WTC11 (cell line): ENCODE results near the gene NPR3. TPM values are rescaled to one million over a fixed set of nuclear protein-coding genes. Genes with fewer than 3 reads are reported as not detected.

ENCODE experiments used
- ATAC-seq: fragments of 200-7000 bp; cut with Tn5 transposase; 2 replicates; pipeline ENCODE4 v1.10.0; 2021; ENCODE audit warnings: mild to moderate bottlenecking, moderate library complexity
- CTCF ChIA-PET: fragments of 300-600 bp; sonication (Branson Sonifier 250); formaldehyde crosslinking; loops from one replicate; lab custom pipeline; 2021; ENCODE audit warnings: antibody characterized with exemption; lab: Charles Lee
- POLR2A ChIA-PET: fragments of 350-600 bp; sonication (Branson Sonifier 250); formaldehyde crosslinking; loops from one replicate; lab custom pipeline; 2021; ENCODE audit warnings: antibody characterized with exemption; lab: Charles Lee
- DNase-seq: peaks from one replicate; pipeline ENCODE4 v3.0.0; 2021; ENCODE audit warnings: low spot score
- H3K27ac Mint-ChIP-seq: 2 replicates; pipeline ENCODE4 v1.8.0; 2021; ENCODE audit warnings: mixed read lengths
- H3K27me3 Mint-ChIP-seq: 2 replicates; pipeline ENCODE4 v1.8.0; 2021; ENCODE audit warnings: low read depth, mild to moderate bottlenecking, moderate library complexity, mixed read lengths
- H3K36me3 Mint-ChIP-seq: 2 replicates; pipeline ENCODE4 v1.8.0; 2021; ENCODE audit warnings: mixed read lengths
- H3K4me1 Mint-ChIP-seq: 2 replicates; pipeline ENCODE4 v1.8.0; 2022; ENCODE audit warnings: mixed read lengths
- H3K4me3 Mint-ChIP-seq: 2 replicates; pipeline ENCODE4 v1.8.0; 2021; ENCODE audit warnings: mild to moderate bottlenecking, moderate library complexity, mixed read lengths
- H3K9me3 Mint-ChIP-seq: 2 replicates; pipeline ENCODE4 v1.8.0; 2021; ENCODE audit warnings: mixed read lengths
- ATF1 ChIP-seq: sonication (generic); formaldehyde crosslinking; IDR thresholded peaks from 2 replicates; pipeline ENCODE4 v1.8.1; 2023; ENCODE audit warnings: mild to moderate bottlenecking, moderate library complexity, missing genetic modification reagents
- EMX1 ChIP-seq: fragments of 250-450 bp; sonication (Bioruptor Pico); IDR thresholded peaks from 2 replicates; pipeline ENCODE4 v1.8.0; 2021; ENCODE audit warnings: mild to moderate bottlenecking
- ESRRA ChIP-seq: sonication (generic); formaldehyde crosslinking; IDR thresholded peaks from 2 replicates; pipeline ENCODE4 v1.8.1; 2022; ENCODE audit warnings: mild to moderate bottlenecking, missing genetic modification reagents, borderline replicate concordance
- MYBL2 ChIP-seq: sonication (generic); formaldehyde crosslinking; IDR thresholded peaks from 2 replicates; pipeline ENCODE4 v1.8.1; 2023; ENCODE audit warnings: mild to moderate bottlenecking, moderate library complexity, missing genetic modification reagents
- PRRX2 ChIP-seq: fragments of 250-450 bp; sonication (Bioruptor Pico); IDR thresholded peaks from 2 replicates; pipeline ENCODE4 v1.8.0; 2021; ENCODE audit warnings: mild to moderate bottlenecking
- SOX15 ChIP-seq: fragments of 250-450 bp; sonication (Bioruptor Pico); IDR thresholded peaks from 2 replicates; pipeline ENCODE4 v1.9.0; 2021; ENCODE audit warnings: mild to moderate bottlenecking
- TEAD1 ChIP-seq: sonication (generic); formaldehyde crosslinking; IDR thresholded peaks from 2 replicates; pipeline ENCODE4 v1.8.0; 2022; ENCODE audit warnings: mild to moderate bottlenecking, missing genetic modification reagents
- ZNF219 ChIP-seq: sonication (generic); formaldehyde crosslinking; IDR thresholded peaks from 2 replicates; pipeline ENCODE4 v1.8.0; 2023; ENCODE audit warnings: missing genetic modification reagents, mild to moderate bottlenecking, borderline replicate concordance
- ZNF317 ChIP-seq: sonication (generic); formaldehyde crosslinking; IDR thresholded peaks from 2 replicates; pipeline ENCODE4 v1.8.1; 2023; ENCODE audit warnings: low read depth, mild to moderate bottlenecking, moderate library complexity, missing genetic modification reagents, borderline replicate concordance
- ZNF671 ChIP-seq: fragments of 250-450 bp; sonication (Bioruptor Pico); IDR thresholded peaks from 2 replicates; pipeline ENCODE4 v1.8.0; 2021; ENCODE audit warnings: mild to moderate bottlenecking
- total RNA-seq: library from RNA; stranded (reverse); gene quantifications from 3 replicates; pipeline ENCODE4 v1.2.3, GENCODE V29; 2021
- TF ChIP-seq, protein P1 (sequence below): sonication (generic); formaldehyde crosslinking; IDR thresholded peaks from 2 replicates; pipeline ENCODE4 v1.8.1; 2022; ENCODE audit warnings: mild to moderate bottlenecking, moderate library complexity, missing genetic modification reagents
- TF ChIP-seq, protein P2 (sequence below): sonication (generic); formaldehyde crosslinking; conservative IDR thresholded peaks from 2 replicates; pipeline ENCODE4 v1.8.1; 2022; ENCODE audit warnings: mild to moderate bottlenecking, missing genetic modification reagents
- TF ChIP-seq, protein P3 (sequence below): sonication (generic); formaldehyde crosslinking; IDR thresholded peaks from 2 replicates; pipeline ENCODE4 v1.8.1; 2022; ENCODE audit warnings: missing genetic modification reagents, borderline replicate concordance
- TF ChIP-seq, protein P4 (sequence below): sonication (generic); formaldehyde crosslinking; IDR thresholded peaks from 2 replicates; pipeline ENCODE4 v1.8.1; 2023; ENCODE audit warnings: mild to moderate bottlenecking, missing genetic modification reagents
- TF ChIP-seq, protein P5 (sequence below): sonication (generic); formaldehyde crosslinking; IDR thresholded peaks from 2 replicates; pipeline ENCODE4 v1.8.1; 2023; ENCODE audit warnings: mild to moderate bottlenecking, missing genetic modification reagents, borderline replicate concordance
- TF ChIP-seq, protein P6 (sequence below): sonication (generic); formaldehyde crosslinking; IDR thresholded peaks from 2 replicates; pipeline ENCODE4 v1.8.0; 2023; ENCODE audit warnings: missing genetic modification reagents

The NPR3 gene
- total RNA-seq, 1 experiment from 2014 or later, result 0.09 TPM

DNA sequence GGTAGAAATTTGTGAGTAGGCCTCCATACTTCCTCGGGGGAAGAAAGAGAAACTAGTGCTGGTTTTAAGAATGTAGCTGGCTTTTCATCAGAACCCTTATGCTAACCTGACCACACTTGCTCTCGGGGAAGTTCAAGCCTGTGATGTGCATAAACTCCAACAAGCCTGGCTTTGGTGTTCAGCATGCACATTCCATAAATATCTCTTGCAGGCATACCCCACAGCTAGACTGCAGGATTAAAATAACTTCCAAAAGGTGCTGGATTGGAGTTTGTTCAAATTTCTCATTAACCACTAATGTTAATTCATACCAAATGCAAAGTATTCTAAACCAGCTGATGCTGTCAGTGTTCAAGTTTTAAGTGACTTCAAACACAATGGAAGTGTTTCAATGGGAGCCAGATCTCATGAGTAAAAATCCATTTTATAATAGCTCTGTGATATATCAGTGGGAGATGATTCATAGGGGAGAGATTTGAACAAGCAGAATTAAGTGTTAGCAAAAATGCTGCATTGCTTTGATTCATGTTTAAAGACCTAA, 79.4 kb downstream of the NPR3 start:
- Mint-ChIP-seq H3K4me1 (peaks cover 32% of the 10 kb centered on the region), H3K36me3 (no peaks in the 10 kb centered on the region), H3K4me3 (no peak overlapping the region), H3K27me3 (peaks cover 34% of the 10 kb centered on the region), H3K9me3 (peaks cover 4% of the 10 kb centered on the region; the same call in 1 of the 2 replicates), H3K27ac (no peak overlapping the region)
- DNase-seq (no peak), ATAC-seq (no peak)
- TF ChIP-seq EMX1 (CRISPR knock-in tag), result no peak
- TF ChIP-seq, protein P1, sequence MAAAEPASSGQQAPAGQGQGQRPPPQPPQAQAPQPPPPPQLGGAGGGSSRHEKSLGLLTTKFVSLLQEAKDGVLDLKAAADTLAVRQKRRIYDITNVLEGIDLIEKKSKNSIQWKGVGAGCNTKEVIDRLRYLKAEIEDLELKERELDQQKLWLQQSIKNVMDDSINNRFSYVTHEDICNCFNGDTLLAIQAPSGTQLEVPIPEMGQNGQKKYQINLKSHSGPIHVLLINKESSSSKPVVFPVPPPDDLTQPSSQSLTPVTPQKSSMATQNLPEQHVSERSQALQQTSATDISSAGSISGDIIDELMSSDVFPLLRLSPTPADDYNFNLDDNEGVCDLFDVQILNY (CRISPR knock-in tag), result no peak
- TF ChIP-seq, protein P2, sequence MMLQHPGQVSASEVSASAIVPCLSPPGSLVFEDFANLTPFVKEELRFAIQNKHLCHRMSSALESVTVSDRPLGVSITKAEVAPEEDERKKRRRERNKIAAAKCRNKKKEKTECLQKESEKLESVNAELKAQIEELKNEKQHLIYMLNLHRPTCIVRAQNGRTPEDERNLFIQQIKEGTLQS (CRISPR knock-in tag), result no peak
- ChIA-PET POLR2A (no interaction called here), CTCF (interaction anchor here (1.3 kb wide), 1 partner anchor 62 kb away, joined by 4 read pairs; no protein-coding TSS in a partner anchor)

DNA sequence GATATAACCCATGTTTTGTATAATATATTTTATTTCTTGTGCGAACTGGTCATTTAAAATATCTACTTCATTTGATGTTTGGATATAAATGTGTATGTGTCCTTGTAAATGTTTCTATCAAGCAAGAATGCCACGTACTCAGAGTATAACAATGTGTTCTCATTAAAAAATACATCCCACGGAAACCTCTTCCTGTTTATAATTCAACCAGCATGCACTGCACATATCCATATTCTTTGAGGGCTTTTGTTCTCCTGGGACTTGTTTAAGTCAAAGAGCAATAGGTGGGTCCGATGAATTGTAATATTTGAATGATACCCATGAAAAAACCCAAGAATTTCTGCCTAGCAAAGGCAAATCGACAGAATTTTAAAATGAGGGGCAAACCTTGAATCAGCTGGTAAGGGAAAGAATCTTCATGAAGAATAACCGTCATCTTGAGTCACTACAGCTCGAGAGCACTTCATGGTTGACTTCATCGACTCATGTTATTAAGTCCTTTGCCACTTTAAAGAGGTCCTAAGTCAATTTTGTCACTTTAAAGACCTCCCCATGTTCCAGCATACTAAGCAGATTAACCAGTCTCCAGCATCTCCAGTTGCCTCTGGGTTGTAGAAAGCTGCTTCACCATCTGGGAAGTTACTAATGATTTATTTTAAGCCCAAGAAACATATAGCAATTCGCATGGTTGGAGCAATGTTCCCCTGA, 80.6 kb downstream of the NPR3 start:
- peaks cover 33% of the 10 kb centered on the region for H3K27me3 Mint-ChIP-seq
- peaks cover 4% of the 10 kb centered on the region; the same call in 1 of the 2 replicates for H3K9me3 Mint-ChIP-seq
- CTCF ChIA-PET, result no interaction called here
- H3K4me1 Mint-ChIP-seq, result peaks cover 22% of the 10 kb centered on the region
- ATAC-seq, result no peak
- TF ChIP-seq ATF1 (CRISPR knock-in tag), result no peak
- no peak for TF ChIP-seq EMX1 (CRISPR knock-in tag)
- no peak for TF ChIP-seq PRRX2 (CRISPR knock-in tag)
- no peak for TF ChIP-seq ZNF671 (CRISPR knock-in tag)
- H3K4me3 Mint-ChIP-seq, result no peak overlapping the region
- no peaks in the 10 kb centered on the region for H3K36me3 Mint-ChIP-seq
- no peak overlapping the region for H3K27ac Mint-ChIP-seq
- DNase-seq, result no peak
- POLR2A ChIA-PET, result no interaction called here

DNA sequence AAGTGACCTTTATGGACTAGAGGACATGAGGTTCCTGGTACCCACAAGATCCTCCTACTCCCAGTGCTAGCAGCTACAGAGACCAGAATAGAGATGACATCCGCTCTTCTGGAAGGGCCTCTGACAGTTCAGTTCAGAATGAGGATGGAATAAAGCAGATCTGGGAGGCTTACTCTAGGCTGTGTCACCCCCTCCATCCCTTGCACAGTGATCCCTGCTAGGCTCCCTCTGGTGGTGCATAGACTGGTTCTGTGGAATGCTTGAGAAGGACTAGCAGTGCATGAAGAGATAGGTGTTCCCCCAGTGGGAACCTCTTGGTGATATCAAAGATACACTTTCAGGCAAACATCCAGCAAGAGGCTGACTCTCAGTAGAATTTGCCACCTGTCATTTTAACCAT, 83.0 kb downstream of the NPR3 start:
- no peaks in the 10 kb centered on the region for H3K4me1 Mint-ChIP-seq
- H3K9me3 Mint-ChIP-seq, result peaks cover 4% of the 10 kb centered on the region; the same call in 1 of the 2 replicates
- H3K4me3 Mint-ChIP-seq, result no peak overlapping the region
- ATAC-seq, result peak; percentile 71
- no peak for DNase-seq
- H3K27ac Mint-ChIP-seq, result no peak overlapping the region
- CTCF ChIA-PET, result no interaction called here
- no peaks in the 10 kb centered on the region for H3K36me3 Mint-ChIP-seq
- H3K27me3 Mint-ChIP-seq, result peaks cover 25% of the 10 kb centered on the region
- TF ChIP-seq SOX15 (CRISPR knock-in tag) (no peak), ZNF219 (CRISPR knock-in tag) (no peak)
- TF ChIP-seq, protein P3, sequence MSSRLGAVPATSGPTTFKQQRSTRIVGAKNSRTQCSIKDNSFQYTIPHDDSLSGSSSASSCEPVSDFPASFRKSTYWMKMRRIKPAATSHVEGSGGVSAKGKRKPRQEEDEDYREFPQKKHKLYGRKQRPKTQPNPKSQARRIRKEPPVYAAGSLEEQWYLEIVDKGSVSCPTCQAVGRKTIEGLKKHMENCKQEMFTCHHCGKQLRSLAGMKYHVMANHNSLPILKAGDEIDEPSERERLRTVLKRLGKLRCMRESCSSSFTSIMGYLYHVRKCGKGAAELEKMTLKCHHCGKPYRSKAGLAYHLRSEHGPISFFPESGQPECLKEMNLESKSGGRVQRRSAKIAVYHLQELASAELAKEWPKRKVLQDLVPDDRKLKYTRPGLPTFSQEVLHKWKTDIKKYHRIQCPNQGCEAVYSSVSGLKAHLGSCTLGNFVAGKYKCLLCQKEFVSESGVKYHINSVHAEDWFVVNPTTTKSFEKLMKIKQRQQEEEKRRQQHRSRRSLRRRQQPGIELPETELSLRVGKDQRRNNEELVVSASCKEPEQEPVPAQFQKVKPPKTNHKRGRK (CRISPR knock-in tag), result no peak
- POLR2A ChIA-PET, result interaction anchor here (1.1 kb wide), 1 partner anchor 23 kb away, joined by 3 read pairs; no protein-coding TSS in a partner anchor

DNA sequence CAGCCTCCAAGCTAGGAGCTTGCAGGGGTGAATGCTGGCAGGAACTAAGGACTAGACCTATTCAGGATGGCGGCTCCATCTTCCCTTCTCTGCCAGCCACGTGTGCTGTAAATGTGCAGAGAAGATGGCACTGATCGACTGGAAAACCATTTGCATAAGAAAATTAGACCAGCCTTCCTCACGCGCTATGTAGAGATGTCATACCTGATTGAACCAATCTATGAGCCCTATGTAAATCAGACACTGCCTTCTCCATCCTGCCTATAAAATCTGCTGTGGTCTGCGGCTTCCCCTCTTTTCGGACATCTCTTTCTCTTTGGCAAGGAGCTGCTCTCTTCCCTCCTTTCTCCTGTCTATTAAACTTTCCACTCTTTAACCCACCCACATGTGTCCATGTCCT, 91.6 kb downstream of the NPR3 start:
- peaks cover 7% of the 10 kb centered on the region for H3K27me3 Mint-ChIP-seq
- H3K36me3 Mint-ChIP-seq, result peaks cover 5% of the 10 kb centered on the region; the same call in 1 of the 2 replicates
- CTCF ChIA-PET, result no interaction called here
- DNase-seq, result no peak
- no peaks in the 10 kb centered on the region for H3K4me1 Mint-ChIP-seq
- peaks cover 42% of the 10 kb centered on the region for H3K9me3 Mint-ChIP-seq
- POLR2A ChIA-PET, result no interaction called here
- ATAC-seq, result no peak
- no peak overlapping the region for H3K27ac Mint-ChIP-seq
- H3K4me3 Mint-ChIP-seq, result no peak overlapping the region
- TF ChIP-seq, protein P4, sequence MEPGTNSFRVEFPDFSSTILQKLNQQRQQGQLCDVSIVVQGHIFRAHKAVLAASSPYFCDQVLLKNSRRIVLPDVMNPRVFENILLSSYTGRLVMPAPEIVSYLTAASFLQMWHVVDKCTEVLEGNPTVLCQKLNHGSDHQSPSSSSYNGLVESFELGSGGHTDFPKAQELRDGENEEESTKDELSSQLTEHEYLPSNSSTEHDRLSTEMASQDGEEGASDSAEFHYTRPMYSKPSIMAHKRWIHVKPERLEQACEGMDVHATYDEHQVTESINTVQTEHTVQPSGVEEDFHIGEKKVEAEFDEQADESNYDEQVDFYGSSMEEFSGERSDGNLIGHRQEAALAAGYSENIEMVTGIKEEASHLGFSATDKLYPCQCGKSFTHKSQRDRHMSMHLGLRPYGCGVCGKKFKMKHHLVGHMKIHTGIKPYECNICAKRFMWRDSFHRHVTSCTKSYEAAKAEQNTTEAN, result no peak
- TF ChIP-seq MYBL2 (CRISPR knock-in tag) (no peak), TEAD1 (CRISPR knock-in tag) (no peak), ESRRA (CRISPR knock-in tag) (no peak), ZNF317 (no peak)
- TF ChIP-seq, protein P5, sequence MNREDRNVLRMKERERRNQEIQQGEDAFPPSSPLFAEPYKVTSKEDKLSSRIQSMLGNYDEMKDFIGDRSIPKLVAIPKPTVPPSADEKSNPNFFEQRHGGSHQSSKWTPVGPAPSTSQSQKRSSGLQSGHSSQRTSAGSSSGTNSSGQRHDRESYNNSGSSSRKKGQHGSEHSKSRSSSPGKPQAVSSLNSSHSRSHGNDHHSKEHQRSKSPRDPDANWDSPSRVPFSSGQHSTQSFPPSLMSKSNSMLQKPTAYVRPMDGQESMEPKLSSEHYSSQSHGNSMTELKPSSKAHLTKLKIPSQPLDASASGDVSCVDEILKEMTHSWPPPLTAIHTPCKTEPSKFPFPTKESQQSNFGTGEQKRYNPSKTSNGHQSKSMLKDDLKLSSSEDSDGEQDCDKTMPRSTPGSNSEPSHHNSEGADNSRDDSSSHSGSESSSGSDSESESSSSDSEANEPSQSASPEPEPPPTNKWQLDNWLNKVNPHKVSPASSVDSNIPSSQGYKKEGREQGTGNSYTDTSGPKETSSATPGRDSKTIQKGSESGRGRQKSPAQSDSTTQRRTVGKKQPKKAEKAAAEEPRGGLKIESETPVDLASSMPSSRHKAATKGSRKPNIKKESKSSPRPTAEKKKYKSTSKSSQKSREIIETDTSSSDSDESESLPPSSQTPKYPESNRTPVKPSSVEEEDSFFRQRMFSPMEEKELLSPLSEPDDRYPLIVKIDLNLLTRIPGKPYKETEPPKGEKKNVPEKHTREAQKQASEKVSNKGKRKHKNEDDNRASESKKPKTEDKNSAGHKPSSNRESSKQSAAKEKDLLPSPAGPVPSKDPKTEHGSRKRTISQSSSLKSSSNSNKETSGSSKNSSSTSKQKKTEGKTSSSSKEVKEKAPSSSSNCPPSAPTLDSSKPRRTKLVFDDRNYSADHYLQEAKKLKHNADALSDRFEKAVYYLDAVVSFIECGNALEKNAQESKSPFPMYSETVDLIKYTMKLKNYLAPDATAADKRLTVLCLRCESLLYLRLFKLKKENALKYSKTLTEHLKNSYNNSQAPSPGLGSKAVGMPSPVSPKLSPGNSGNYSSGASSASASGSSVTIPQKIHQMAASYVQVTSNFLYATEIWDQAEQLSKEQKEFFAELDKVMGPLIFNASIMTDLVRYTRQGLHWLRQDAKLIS (CRISPR knock-in tag), result no peak
- TF ChIP-seq, protein P6, sequence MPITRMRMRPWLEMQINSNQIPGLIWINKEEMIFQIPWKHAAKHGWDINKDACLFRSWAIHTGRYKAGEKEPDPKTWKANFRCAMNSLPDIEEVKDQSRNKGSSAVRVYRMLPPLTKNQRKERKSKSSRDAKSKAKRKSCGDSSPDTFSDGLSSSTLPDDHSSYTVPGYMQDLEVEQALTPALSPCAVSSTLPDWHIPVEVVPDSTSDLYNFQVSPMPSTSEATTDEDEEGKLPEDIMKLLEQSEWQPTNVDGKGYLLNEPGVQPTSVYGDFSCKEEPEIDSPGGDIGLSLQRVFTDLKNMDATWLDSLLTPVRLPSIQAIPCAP, result no peak
